Kidney (tissue), 14 donors: ENCODE data around the gene ILRUN. TPM values are rescaled to one million over a fixed set of nuclear protein-coding genes. Genes with fewer than 3 reads are reported as not detected.
A peak's percentile ranks its signal among the peaks of the same experiment; 100 is the strongest.

Experiments used
- DNase-seq, 5 donors: peaks; one replicate each; pipeline ENCODE4 v3.0.0-alpha.2; 2013 to 2020
- FAIRE-seq: peaks from 2 replicates; lab custom pipeline; 2012; peaks lifted over from hg19 to GRCh38; lab: Jason Lieb, UNC
- H3K27ac ChIP-seq, 2 donors: one replicate each; pipeline ENCODE4 v1.7.0; 2013; ENCODE audit warnings: low read depth in 2 of 2, low read length in 2 of 2, inconsistent platforms in 1 of 2
- H3K27me3 ChIP-seq: one replicate; pipeline ENCODE4 v1.7.1; 2013; ENCODE audit warnings: low read length, inconsistent platforms; ENCODE audit not compliant: control insufficient read depth, insufficient read depth
- H3K36me3 ChIP-seq, 3 donors: one replicate each; pipeline versions ENCODE4 v1.7.0 to v1.7.1; 2013; ENCODE audit warnings: low read length in 3 of 3, control low read depth in 1 of 3, inconsistent platforms in 1 of 3; ENCODE audit not compliant: insufficient read depth in 3 of 3, control insufficient read depth in 2 of 3
- H3K4me1 ChIP-seq, 3 donors: one replicate each; pipeline versions ENCODE4 v1.7.0 to v1.7.1; 2013; ENCODE audit warnings: low read length in 3 of 3, inconsistent platforms in 1 of 3, low read depth in 1 of 3; ENCODE audit not compliant: control insufficient read depth in 2 of 3, insufficient read depth in 2 of 3
- H3K4me3 ChIP-seq, 3 donors: one replicate each; pipeline versions ENCODE4 v1.7.0 to v1.8.1; 2013; ENCODE audit warnings: low read length in 3 of 3, control low read depth in 1 of 3, inconsistent platforms in 1 of 3
- H3K9ac ChIP-seq, 3 donors: one replicate each; pipeline versions ENCODE4 v1.7.0 to v1.7.1; 2013; ENCODE audit warnings: low read length in 3 of 3, control low read depth in 1 of 3, inconsistent platforms in 1 of 3
- H3K9me3 ChIP-seq, 3 donors: one replicate each; pipeline versions ENCODE4 v1.7.0 to v1.7.1; 2013; ENCODE audit warnings: low read length in 3 of 3, control low read depth in 1 of 3, inconsistent platforms in 1 of 3; ENCODE audit not compliant: control insufficient read depth in 2 of 3, insufficient read depth in 1 of 3
- intact Hi-C: fragments of 100-400 bp; cut with DNase I; formaldehyde crosslinking; loops from one replicate; pipeline ENCODE4 v1.11.1; 2022
- polyA plus RNA-seq: library from polyadenylated mRNA; stranded (reverse); fragments of 350-450 nt; fragmentation: Illumina TruSeq; extraction: RNeasy Lipid Tissue Mini Kit (QIAGEN cat#74804); gene quantifications from one replicate; pipeline ENCODE4 v1.2.3, GENCODE V29; 2014; ENCODE audit warnings: low read depth, low replicate concordance; ENCODE audit not compliant: insufficient read depth
- total RNA-seq: library from RNA; stranded (reverse); fragmentation: NEBNext Ultra II Directional; extraction: Animal tissue kit (Norgen Biotek cat#: 25700); gene quantifications from one replicate; pipeline ENCODE4 v1.2.1, GENCODE V29; 2021
- TF ChIP-seq, protein P1 (sequence below): IDR thresholded peaks from 3 replicates; pipeline ENCODE4 v1.5.1; 2012; ENCODE audit warnings: mild to moderate bottlenecking, moderate library complexity, borderline replicate concordance; ENCODE audit not compliant: insufficient read depth; ENCODE audit errors: extremely low read depth
- donor health status: control.
- donor health status: control.
- donor health status: control.
- donor health status: control.
- donor health status: control.
- donor health status: DM: yes; HTN: yes; CAD: no.
- donor health status: Normal renal cell carcinoma (clear cell type).

ILRUN gene
- total and polyA plus RNA-seq, 2 donors from 2014 or later: 52.4 to 55.7 TPM

DNA sequence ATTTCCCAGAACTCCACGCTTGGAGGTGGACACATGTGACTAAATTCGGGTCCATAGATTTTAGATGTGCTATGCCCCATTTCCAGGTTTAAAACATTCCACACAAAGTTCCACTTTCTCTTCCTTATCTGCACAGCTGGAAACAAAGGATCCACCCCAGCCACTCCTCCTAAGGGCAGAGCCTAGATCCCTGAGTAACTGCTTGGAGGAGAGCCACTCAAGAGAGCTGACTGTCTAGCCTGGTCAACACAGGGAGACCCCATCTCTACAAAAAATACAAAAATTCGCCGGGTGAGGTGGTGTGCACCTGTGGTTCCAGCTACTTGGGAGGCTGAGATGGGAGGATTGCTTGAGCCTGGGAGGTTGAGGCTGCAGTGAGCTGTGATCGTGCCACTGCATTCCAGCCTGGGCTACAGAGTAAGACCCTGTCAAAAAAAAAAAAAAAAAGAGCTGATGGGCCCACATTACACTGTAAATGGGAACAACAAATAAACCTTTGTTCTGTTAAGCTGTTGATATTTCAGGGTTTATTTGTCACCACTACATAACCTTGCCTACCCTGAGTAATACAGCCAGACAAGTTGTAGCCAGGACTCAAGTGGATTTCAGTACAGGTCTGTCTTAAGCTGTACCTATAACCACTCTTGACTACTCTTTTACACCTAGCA is 35.0 kb upstream of the ILRUN start:
- FAIRE-seq (no peak), DNase-seq (no peak)
- H3K36me3 ChIP-seq: no peaks in the 10 kb centered on the region

DNA sequence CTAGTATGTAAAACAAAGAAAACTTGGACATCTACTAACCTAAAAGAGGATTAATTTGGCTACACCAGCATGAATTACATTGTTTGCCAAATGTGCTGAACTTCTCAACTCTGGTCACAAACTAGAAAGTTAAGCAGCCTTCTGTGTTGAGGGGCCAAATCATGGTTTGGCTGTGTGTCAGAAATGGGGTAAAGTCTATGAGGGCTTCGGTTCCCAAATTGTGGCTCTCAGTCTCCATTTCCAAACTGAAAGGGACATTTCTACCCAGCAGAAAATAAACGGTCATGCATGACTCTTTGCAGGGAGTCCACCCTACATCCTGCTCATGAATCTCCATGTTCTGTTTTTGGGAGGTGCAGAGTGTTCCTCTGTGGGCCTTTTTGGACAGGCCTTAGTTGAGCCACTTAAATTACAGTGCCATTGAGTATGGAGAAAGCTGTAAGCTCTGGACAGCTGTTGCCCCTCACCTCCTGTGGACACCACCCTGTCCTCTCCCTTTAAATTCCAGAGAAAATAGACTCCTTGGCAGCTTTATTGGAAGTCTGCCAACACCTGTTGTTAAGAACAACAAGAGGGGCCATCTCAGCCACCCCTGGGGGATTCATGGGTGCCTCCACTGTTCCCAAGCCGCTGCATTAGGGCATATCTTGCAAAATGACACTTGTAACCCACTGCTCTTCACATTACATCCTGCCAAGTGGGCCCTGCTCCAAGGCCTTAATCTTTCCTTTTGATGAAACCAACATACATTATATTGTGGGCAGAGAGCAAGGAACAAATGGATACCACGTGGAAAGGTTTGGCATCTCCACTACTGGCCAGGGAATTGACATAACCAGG is 33.3 kb upstream of the ILRUN start:
- intact Hi-C loops: no loop called here
- DNase-seq (peak in 1 of 5 donors; percentile 7), FAIRE-seq (no peak)
- H3K27ac ChIP-seq: no peak overlapping the region
- no peaks in the 10 kb centered on the region for H3K9me3 ChIP-seq
- H3K9ac ChIP-seq: no peak overlapping the region
- H3K27me3 ChIP-seq: no peaks in the 10 kb centered on the region
- TF ChIP-seq, protein P1, sequence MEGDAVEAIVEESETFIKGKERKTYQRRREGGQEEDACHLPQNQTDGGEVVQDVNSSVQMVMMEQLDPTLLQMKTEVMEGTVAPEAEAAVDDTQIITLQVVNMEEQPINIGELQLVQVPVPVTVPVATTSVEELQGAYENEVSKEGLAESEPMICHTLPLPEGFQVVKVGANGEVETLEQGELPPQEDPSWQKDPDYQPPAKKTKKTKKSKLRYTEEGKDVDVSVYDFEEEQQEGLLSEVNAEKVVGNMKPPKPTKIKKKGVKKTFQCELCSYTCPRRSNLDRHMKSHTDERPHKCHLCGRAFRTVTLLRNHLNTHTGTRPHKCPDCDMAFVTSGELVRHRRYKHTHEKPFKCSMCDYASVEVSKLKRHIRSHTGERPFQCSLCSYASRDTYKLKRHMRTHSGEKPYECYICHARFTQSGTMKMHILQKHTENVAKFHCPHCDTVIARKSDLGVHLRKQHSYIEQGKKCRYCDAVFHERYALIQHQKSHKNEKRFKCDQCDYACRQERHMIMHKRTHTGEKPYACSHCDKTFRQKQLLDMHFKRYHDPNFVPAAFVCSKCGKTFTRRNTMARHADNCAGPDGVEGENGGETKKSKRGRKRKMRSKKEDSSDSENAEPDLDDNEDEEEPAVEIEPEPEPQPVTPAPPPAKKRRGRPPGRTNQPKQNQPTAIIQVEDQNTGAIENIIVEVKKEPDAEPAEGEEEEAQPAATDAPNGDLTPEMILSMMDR: no peak
- H3K4me3 ChIP-seq: no peak overlapping the region
- no peaks in the 10 kb centered on the region for H3K36me3 ChIP-seq
- no peaks in the 10 kb centered on the region for H3K4me1 ChIP-seq

More for the DNA sequence above, 35.0 kb upstream of the ILRUN start:
- H3K27ac ChIP-seq: no peak overlapping the region
- no peaks in the 10 kb centered on the region for H3K9me3 ChIP-seq
- H3K27me3 ChIP-seq: no peaks in the 10 kb centered on the region
- no peaks in the 10 kb centered on the region for H3K4me1 ChIP-seq
- intact Hi-C loops: no loop called here
- H3K9ac ChIP-seq: no peak overlapping the region
- H3K4me3 ChIP-seq: no peak overlapping the region
- TF ChIP-seq, protein P1: no peak

DNA sequence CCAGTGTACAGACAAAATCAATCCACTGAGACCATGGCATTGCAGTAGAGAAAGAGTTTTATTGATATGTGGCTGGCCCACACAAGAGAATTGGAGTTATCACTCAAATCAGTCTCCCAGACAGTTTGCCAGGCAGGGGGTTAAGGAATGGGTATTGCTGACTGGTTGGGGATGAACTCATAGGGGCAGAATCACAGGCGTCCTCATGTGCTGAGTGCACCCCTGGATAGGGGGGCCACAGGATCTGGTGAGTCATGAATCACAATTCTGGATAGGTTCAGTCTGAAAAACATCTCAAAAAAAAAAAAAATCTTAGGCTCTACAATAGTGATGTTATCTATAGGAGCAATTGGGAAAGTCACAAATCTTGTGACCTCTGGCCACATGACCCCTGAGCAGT is 29.5 kb upstream of the ILRUN start:
- H3K9ac ChIP-seq: no peak overlapping the region
- H3K36me3 ChIP-seq: no peaks in the 10 kb centered on the region
- FAIRE-seq (no peak), DNase-seq (no peak)
- H3K27ac ChIP-seq: no peak overlapping the region
- TF ChIP-seq, protein P1: no peak
- no peaks in the 10 kb centered on the region for H3K4me1 ChIP-seq
- intact Hi-C loops: no loop called here
- no peaks in the 10 kb centered on the region for H3K27me3 ChIP-seq
- H3K9me3 ChIP-seq: no peaks in the 10 kb centered on the region
- H3K4me3 ChIP-seq: no peak overlapping the region
